HG02970 (cell line): Measurements from ENCODE around the gene PET100.

Experiments used
- ATAC-seq: cut with Tn5 transposase; IDR thresholded peaks from one replicate; pipeline ENCODE4 v1.9.1; 2021; ENCODE audit warnings: mild to moderate bottlenecking, moderate library complexity, moderate number of reproducible peaks; ENCODE audit not compliant: unreplicated experiment, low FRiP score

PET100 gene

DNA sequence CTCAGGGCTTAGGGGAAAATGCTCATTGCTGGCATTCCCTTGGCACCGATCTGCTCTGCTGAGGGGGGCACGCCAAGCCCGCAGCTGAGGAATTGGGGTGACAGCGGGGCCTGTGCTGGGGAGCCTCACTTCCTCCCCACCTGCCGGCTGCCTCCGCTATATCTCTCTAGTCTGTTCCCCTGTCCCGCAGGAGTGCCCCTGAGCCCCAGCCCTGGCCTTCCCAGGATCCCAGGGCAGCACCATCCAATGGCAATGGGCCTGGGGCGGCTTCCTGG, 16.8 kb downstream of the PET100 start:
- no peak for ATAC-seq

DNA sequence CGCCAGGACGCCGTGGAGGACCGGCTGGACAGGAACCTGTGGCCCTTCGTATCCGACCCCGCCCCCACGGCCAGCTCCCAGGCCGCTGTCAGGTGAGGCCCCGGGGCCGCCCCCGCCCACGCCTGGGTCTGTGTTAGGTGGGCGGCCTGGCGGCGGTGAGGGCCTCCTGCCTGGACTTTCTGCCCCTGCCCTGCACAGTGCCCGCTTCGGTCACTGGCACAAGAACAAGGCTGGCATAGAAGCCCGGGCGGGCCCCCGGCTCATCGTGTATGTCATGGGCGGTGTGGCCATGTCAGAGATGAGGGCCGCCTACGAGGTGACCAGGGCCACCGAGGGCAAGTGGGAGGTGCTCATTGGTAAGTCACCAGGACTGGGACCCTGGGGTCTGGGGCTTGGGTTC, 17.6 kb downstream of the PET100 start:
- ATAC-seq = no peak

DNA sequence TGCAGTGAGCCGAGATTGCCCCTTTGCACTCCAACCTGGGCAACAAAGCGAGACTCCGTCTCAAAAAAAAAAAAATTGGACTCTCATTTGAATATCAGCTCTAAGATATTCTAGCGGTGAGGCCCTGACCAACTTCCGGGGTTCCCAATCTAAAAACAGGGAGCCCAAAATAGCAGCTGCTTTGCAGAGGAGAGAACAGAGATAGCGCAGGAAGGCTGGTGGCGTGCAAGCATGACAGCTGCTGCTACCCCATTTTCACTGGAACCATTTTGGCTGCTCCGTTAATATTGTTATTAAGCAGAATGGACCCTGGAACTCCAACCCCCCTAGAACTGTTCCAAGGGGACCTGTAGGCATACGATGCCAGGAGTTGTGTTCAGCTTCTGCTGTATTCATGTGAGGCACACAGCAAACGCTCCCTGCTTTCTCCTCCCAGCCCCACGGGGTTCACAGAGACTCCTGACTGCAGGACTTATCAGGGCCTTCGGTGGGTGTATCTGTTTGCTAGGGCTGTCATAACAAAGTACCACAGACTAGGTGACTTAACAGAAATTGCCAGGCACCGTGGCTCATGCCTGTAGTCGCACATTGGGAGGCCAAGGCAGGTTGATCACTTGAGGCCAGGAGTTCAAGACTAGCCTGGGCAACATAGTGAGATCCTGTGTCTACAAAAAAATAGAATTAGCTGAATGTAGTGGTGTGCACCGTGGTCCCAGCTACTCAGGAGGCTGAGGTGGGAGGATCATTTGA, 18.8 kb downstream of the PET100 start:
- ATAC-seq = no peak

DNA sequence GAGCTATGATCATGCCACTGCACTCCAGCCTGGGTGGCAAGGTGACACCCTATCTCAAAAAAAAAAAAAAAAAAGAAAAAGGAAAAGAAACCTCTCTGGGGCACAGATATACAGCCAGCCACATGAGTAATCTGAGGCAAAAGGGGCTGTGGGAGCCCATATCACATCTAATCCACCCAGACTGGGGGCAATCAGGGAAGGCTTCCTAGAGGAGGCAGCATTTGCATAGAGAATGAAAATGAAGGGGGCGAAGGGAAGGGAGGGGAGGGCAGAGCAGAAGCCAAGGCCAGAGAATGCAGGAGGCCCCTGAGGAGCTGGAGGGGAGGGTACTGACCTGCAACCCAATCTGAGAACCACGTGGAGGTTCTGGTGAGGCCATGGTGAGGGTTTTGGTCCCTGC, 20.6 kb downstream of the PET100 start:
- no peak for ATAC-seq

DNA sequence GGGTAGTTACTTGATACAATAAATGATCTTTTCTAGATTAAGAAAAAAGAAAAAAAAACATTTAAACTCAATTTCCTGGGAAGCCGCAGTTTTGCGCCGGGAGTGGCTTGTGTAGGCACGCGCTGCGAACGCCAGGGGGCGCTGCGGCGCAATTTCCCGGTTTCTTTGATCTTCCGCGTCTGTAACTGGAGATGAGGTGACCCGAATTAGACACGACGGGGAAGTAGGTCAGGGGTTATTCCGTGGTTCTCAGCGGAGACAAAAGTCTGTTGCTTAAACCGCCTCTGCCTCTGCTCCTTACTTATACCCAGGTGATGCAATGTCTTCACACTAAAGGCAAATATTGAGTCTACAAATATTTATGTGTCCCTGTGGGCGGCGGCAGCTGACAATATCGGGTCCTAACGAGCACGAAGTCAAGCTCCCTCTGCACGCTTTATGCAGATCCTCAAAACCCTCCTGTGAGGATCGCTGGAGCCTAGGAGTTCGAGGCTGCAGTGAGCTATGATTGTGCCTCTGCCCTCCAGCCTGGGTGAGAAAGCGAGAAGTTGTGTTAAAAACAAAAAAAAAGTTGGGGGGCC, 22.6 kb downstream of the PET100 start:
- no peak for ATAC-seq

DNA sequence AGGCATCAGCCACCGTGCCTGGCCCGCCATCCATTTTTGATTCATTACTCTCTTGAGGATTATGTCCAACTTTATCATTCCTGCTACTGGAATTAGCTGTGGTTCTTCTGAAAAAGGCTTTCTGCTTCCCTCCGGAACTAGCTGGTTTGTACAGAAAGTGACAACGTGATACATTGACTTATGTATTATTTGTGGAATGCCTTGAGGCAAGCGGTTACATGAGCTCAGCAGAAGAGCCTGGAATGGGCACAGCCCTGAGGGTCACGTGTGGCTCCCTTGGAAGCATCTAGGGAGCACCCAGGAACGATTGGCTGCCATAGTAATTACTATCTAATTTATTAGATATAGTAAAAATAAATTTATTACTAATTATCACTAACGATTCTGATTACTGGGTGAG, 24.8 kb downstream of the PET100 start:
- ATAC-seq = no peak

DNA sequence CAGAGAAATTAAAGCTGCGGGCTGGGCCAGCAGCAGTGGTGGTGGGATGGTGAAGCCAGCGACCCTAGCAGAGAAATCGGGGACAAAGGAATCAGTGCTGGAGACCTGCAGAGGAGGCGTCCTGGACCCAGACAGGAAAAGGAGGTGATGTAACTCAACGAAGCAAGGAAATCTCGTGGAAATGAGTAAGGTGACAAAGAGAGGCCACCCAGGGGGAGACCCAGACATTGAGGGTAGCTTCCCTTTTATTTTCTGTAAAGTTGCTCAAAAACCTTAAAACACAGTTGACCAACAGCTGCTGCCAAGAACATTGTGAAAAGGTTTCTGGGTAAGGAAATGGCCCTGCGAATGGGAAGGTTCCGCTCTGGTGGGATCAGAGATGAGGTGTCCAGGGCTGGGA, 26.0 kb downstream of the PET100 start:
- no peak for ATAC-seq

DNA sequence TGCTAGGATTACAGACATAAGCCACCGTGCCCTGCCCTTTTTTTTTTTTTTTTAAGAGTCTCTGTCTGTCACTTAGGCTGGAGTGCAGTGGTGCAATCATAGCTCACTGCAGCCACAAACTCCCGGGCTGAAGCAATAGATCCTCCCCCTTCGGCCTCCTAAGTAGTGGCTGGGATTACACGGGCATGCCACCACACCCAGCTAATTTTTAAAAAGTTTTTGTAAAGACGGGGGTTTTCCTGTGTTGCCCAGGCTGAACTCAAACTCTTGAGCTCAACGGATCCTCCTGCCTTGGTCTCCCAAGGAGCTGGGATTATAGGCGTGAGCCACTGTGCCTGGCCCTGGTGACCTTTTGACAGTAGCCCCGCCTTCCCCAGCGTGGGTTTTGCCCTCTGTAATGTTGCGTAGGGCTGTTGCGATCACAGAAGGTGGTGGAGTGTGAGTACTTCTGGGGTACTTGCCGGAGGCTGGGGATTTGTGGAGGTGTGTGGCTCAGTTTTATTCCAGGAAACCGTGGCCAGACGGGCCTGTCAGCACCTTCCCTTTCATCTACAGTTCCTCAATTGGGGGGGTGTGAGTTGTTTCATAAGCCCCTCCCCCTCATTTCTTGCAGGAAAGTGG, 27.6 kb downstream of the PET100 start:
- ATAC-seq = no peak

DNA sequence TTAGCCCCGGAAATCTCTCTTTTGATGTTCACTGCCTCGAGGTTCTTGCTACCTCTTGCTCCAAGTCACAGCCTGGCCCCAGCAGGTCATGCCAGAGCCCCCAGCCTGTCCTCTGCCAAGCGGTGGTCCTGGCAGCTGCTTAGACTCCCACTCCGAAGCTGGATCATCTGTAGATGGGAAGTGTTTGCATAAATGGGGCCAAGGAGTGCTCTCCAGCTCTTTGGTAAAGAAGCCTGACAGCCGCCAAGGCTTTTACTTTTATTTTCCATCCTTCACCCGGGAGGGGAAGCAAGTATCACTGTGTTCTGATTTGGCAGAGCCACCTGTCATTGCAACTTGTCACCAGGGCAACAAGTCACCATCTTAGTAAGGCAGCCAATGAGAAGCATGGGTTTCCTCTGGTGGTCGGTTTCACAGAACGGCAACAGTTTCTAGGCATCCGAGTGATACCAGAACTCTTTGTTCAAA, 28.7 kb downstream of the PET100 start:
- no peak for ATAC-seq

DNA sequence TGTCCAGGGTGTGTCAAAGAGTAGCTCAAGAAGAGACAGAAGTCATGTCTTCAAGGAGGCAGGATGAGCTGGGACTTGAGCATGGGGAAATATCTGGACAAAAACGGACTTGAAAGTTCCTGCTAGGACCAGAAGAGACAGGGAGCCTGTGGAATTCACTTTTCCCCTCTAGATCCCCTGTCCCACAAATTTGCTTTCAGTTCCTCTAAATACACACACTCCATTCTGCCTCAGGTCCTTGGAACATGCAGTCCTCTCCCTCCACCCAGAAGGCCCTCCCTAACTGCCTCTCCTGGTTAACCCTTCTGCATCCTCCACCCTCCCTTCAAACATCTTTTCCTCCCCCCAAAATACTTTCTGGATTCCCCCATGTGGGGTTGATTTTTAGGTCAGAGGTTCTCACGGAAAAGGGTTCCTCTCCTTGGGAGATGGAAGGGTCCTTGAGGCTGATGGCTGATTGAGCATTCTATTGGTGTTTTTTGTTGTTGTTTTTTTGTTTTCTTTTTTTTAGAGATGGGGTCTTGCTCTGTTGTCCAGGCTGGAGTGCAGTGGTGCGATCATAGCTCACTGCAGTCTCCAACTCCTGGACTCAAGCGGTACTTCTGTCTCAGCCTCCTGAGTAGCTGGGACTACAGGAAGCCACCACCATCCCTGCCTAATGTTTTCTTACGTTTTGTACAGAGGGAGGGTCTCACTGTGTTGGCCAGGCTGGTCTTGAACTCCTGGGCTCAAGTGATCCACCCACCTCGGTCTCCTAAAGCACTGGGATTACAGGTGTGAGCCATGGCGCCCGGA, 32.3 kb downstream of the PET100 start:
- no peak for ATAC-seq

DNA sequence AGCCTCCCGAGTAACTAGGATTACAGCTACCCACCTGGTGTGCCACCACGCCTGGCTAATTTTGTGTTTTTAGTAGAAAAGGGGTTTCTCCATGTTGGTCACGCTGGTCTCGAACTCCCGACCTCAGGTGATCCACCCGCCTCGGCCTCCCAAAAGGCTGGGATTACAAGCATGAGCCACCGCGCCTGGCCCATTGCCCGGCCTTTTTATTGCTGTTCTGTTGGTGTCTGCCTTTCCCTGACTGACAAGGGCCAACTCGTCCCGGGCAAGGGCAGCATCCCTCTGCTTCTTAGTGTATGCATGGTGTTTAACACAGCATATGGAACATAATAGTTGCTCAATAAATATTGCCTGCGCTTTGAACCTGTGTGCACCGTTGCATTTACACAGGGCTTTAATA, 33.1 kb downstream of the PET100 start:
- no peak for ATAC-seq

DNA sequence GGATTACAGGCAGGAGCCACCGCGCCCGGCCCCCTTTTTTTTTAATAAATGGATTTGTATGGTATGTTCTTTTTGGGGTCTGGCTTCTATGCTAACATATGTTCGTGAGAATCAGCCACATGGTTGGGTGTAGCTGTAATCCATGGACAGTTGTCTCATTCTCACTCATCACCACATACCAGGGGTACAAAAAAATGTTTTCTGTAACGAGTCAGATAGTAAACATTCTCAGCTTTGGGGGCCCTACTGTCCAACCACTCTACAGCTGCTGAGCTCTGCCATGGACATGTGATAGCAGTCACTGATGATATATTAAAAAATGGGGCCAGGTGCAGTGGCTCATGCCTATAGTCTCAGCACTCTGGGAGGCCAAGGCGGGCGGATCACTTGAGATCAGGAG, 34.1 kb downstream of the PET100 start:
- no peak for ATAC-seq

DNA sequence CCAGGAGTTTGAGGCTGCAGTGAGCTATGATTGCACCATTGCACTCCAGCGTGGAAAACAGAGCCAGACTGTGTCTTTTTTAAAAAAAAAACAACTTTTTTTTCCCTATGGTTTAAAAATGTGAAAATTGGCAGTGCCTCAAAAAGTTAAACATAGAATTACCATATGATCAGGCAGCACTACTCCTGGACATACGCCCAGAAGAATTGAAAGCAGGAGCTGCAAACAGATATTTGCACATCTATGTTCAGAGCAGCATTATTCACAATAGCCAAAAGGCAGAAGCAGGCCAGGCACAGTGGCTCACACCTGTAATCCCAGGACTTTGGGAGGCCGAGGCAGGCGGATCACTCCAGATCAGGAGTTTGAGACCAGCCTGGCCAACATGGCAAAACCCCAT, 35.5 kb downstream of the PET100 start:
- ATAC-seq = no peak

DNA sequence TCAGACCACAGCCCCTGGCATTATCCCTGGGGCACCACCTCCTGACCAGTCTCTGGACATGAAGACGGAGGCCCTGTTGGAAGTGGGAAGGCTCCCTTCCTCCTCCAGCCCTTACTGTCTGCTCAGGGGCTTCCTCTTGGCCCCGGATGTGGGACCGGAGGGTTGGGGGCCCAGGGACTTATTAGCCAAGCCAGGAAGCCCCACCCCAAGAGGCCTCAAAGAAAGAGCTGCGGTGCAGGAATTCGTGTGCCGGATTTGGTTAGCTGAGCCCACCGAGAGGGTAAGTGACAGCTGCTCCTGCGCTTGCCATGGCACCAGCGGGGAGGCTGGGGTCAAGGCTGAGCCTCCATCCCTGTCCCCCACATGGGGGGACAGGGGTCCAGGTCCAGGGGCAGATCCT, 39.2 kb downstream of the PET100 start, which contains the start of gene RETN:
TSS of gene RETN (plus strand) at position 208 of the 400 bp plus-strand sequence. CDS start 278 bp downstream, outside the sequence.
- no peak for ATAC-seq

DNA sequence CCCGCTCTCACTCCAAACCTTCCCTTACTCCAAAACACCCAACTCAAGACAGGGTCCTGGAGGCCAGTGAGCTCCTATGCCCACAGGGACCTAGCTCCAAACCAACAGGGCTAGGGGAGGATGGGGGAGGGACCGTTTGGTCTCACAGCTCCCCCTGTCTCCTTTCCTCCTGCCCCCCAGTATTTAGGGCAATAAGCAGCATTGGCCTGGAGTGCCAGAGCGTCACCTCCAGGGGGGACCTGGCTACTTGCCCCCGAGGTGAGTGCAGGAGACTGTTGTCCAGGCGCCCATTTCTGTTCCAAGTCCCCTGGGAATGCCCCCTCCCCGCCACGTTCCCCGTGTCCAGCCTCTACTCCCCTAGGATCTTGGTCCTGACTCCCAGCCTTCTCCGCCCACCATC, 40.0 kb downstream of the PET100 start:
- no peak for ATAC-seq

DNA sequence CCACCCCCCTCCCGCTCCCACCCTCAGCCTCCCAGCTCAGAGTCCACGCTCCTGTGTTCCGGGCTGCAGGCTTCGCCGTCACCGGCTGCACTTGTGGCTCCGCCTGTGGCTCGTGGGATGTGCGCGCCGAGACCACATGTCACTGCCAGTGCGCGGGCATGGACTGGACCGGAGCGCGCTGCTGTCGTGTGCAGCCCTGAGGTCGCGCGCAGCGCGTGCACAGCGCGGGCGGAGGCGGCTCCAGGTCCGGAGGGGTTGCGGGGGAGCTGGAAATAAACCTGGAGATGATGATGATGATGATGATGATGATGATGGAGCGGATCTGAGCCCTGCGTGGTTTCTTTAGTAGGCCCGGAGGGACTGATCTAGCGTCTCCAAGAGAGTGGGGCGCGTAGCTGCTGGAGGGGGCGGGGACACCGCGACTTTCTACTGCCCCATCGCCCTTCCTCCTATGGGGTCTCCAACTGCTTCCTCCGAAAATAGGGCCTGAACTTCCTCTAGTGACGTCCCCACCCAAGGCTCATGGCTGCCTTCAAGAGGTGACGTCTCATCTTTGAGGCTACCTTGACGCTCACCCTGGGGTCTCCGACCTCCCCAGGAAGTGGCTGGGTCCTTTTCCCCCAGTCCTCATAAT, 40.7 kb downstream of the PET100 start:
- no peak for ATAC-seq

DNA sequence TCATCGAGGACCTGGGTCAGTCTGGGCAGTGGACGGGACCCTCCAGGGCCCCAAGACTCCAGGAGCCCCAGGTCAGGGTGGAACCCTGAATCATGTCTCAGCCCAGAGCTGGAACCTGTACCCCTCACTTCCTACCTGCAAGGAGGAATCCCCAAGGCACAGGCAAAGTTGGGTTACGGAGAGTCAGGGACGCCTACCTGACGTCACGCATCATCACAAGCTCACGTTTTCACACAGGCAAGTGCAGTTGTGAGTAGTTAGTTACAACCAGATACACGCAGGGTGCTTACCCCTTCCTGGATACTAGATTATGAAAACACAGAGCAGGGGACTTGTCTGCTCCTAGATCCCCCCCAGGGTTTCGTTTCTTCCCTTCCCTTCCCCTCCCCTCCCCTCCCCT, 41.2 kb downstream of the PET100 start:
- ATAC-seq = no peak

DNA sequence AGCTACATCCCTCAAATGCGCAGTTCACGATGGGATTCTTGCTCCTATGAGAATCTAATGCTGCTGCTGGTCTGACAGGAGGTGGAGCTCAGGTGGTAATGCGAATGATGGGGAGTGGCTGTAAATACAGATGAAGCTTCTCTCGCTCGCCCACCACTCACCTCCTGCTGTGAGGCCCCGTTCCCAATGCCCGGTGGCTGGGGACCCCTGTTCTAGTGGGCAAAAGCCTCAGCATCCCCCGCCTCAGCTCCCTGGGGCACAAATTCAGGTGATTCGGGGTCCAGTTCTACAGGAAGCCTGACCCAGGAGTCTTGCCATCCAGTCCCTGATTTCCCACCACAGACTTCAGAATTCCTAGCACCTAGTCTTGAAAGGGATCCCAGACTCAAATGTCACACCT, 42.9 kb downstream of the PET100 start:
- ATAC-seq = no peak

DNA sequence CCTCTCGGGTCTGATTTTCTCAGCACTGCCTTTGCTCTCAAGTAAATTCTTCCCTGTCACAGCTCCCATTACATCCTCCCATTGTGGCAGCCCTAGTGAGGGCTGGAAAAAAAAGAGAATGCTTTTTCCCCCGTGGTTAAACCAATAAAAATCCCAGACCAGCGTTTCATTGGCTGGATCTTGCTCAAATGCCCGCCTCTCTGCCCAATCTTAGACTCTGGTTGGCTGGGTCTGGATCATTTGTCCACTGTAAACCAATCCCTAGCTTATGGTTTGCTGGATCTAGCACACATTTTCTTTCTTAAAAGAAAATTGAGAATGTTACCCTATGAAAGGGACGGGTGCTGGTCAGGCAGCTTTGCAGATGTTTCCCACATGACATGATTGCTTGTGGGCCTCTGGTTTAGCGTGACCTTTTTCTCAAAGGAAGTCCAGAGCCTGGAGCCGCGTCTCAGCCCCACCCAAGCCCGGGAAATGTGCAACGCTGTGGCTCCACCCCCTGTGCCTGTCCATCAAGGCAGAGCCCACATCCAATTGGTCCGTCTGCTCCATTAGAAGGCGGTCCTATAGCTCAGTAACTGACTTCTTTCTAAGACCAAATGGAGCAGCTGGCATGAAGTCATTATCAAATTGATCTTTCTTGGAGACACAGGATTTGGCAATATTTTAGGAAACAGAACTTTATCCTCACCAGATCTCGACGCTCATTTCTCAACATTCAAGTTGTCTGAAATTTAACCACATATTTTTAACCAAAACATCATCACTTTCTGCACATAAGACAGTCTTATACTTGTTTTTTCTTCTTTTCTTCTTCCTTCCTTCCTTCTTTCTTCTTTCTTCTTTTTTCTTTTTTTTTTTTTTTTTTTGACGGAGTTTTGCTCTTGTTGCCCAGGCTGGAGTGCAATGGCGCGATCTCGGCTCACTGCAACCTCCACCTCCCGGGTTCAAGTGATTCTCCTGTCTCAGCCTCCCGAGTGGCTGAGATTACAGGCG, 44.7 kb downstream of the PET100 start:
- no peak for ATAC-seq

DNA sequence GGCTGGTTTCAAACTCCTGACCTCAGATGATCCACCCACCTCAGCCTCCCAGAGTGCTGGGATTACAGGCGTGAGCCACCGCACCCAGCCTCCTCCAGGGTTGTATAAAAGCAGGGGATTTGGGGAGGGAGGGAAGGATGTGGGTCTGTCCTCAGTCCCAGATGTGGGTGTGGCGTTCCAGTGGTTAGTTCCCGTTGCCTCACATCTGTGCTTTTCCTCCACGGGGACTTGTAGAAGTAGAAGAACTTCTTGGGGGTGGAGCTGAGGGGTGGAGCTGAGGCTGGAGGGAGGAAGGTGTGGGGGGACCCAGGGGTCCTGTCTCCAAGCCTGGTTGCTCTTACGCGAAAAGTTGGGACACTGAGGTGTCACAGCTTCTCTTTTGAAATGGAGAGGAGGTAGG, 46.8 kb downstream of the PET100 start:
- ATAC-seq = no peak
